IMR-90 (cell line): ENCODE data around the gene ABHD2. TPM values are rescaled to one million over a fixed set of nuclear protein-coding genes. Genes with fewer than 3 reads are reported as not detected.

Experiments
- ATAC-seq: fragments of 200-7000 bp; cut with Tn5 transposase; 2 replicates; pipeline ENCODE4 v1.9.1; 2020; ENCODE audit warnings: low read depth, mild to moderate bottlenecking, moderate library complexity
- BruUV-seq: library from RNA; stranded (reverse); fragments of 400-500 nt; replicated peaks from 2 replicates; lab custom pipeline; 2021; lab: Mats Ljungman, UMichigan
- CTCF ChIA-PET: fragments of 300-600 bp; formaldehyde crosslinking; extraction: SDS; loops from one replicate; lab custom pipeline; 2021; ENCODE audit warnings: antibody characterized with exemption; lab: Yijun Ruan, JAX
- POLR2A ChIA-PET: fragments of 300-600 bp; sonication (Branson Sonifier 250); formaldehyde crosslinking; loops from one replicate; lab custom pipeline; 2022; ENCODE audit warnings: antibody characterized with exemption; ENCODE audit not compliant: unreplicated experiment; lab: Charles Lee
- DNase-seq: peaks from one replicate; pipeline ENCODE4 v3.0.0; 2013
- H2AFZ ChIP-seq: replicated peaks from 2 replicates; pipeline ENCODE3; 2013; ENCODE audit warnings: low read length, mild to moderate bottlenecking; ENCODE audit not compliant: poor library complexity
- H2AK5ac ChIP-seq: 2 replicates; pipeline ENCODE4 v1.6.1; 2013; ENCODE audit warnings: low read depth, low read length, inconsistent platforms
- H2AK9ac ChIP-seq: replicated peaks from 2 replicates; pipeline ENCODE3; 2013; ENCODE audit warnings: mild to moderate bottlenecking, low read depth, low read length, moderate library complexity; ENCODE audit not compliant: poor library complexity
- H2BK120ac ChIP-seq: 2 replicates; pipeline ENCODE4 v1.6.1; 2013; ENCODE audit warnings: low read depth, low read length, inconsistent platforms
- H2BK15ac ChIP-seq: 3 replicates; pipeline ENCODE4 v1.6.1; 2013; ENCODE audit warnings: low read depth, low read length, inconsistent platforms
- H2BK20ac ChIP-seq: 2 replicates; pipeline ENCODE4 v1.6.1; 2013; ENCODE audit warnings: low read depth, mild to moderate bottlenecking, inconsistent platforms, low read length, moderate library complexity
- H2BK5ac ChIP-seq: 2 replicates; pipeline ENCODE4 v1.6.1; 2013; ENCODE audit warnings: mild to moderate bottlenecking, low read depth, low read length, inconsistent platforms; ENCODE audit not compliant: poor library complexity, severe bottlenecking
- H3K14ac ChIP-seq: replicated peaks from 2 replicates; pipeline ENCODE4 v1.6.1; 2013; ENCODE audit warnings: low read depth, low read length, inconsistent platforms
- H3K18ac ChIP-seq: 2 replicates; pipeline ENCODE4 v1.6.1; 2013; ENCODE audit warnings: low read depth, low read length, control low read depth
- H3K23ac ChIP-seq: 2 replicates; pipeline ENCODE4 v1.6.1; 2013; ENCODE audit warnings: low read depth, low read length, inconsistent platforms
- H3K27ac ChIP-seq: 2 replicates; pipeline ENCODE4 v1.5.1; 2013; ENCODE audit warnings: mild to moderate bottlenecking, control low read depth, low read length; ENCODE audit not compliant: insufficient read depth
- H3K27me3 ChIP-seq: 2 replicates; pipeline ENCODE4 v1.6.1; 2013; ENCODE audit warnings: low read length; ENCODE audit not compliant: control insufficient read depth, insufficient read depth
- H3K36me3 ChIP-seq: 2 replicates; pipeline ENCODE4 v1.6.1; 2013; ENCODE audit warnings: low read length, mixed read lengths; ENCODE audit not compliant: control insufficient read depth, insufficient read depth
- H3K4ac ChIP-seq: 2 replicates; pipeline ENCODE4 v1.6.1; 2013; ENCODE audit warnings: low read depth, low read length, inconsistent platforms
- H3K4me1 ChIP-seq: 2 replicates; pipeline ENCODE4 v1.6.1; 2013; ENCODE audit warnings: low read length, mixed read lengths; ENCODE audit not compliant: control insufficient read depth, insufficient read depth
- H3K4me2 ChIP-seq: 2 replicates; pipeline ENCODE4 v1.6.1; 2013; ENCODE audit warnings: low read depth, mild to moderate bottlenecking, control low read depth, low read length, moderate library complexity
- H3K4me3 ChIP-seq: 2 replicates; pipeline ENCODE4 v1.5.1; 2013; ENCODE audit warnings: low read depth, mild to moderate bottlenecking, control low read depth, low read length, moderate library complexity; ENCODE audit not compliant: insufficient read depth
- H3K56ac ChIP-seq: 2 replicates; pipeline ENCODE4 v1.6.1; 2013; ENCODE audit warnings: low read length, inconsistent platforms; ENCODE audit not compliant: insufficient read depth; ENCODE audit errors: extremely low read depth
- H3K79me1 ChIP-seq, 2 experiments: 2 replicates each; pipeline ENCODE4 v1.6.1; 2013; ENCODE audit warnings: low read length in 2 of 2, inconsistent platforms in 1 of 2, low read depth in 1 of 2
- H3K9ac ChIP-seq: 2 replicates; pipeline ENCODE4 v1.6.1; 2013; ENCODE audit warnings: low read depth, low read length, control low read depth
- H3K9me1 ChIP-seq: 2 replicates; pipeline ENCODE4 v1.6.1; 2013; ENCODE audit warnings: low read length, inconsistent platforms; ENCODE audit not compliant: insufficient read depth
- H3K9me3 ChIP-seq: 2 replicates; pipeline ENCODE4 v1.6.1; 2013; ENCODE audit warnings: low read length; ENCODE audit not compliant: control insufficient read depth, insufficient read depth
- H4K20me1 ChIP-seq: 2 replicates; pipeline ENCODE4 v1.6.1; 2013; ENCODE audit warnings: low read length, inconsistent platforms; ENCODE audit not compliant: insufficient read depth
- H4K5ac ChIP-seq: 2 replicates; pipeline ENCODE4 v1.6.1; 2013; ENCODE audit warnings: mild to moderate bottlenecking, low read depth, low read length, control low read depth
- H4K8ac ChIP-seq, 2 experiments: 2 replicates each; pipeline ENCODE4 v1.6.1; 2013; ENCODE audit warnings: low read depth in 2 of 2, low read length in 2 of 2, control low read depth in 1 of 2, inconsistent platforms in 1 of 2
- H4K91ac ChIP-seq: 2 replicates; pipeline ENCODE4 v1.6.1; 2013; ENCODE audit warnings: low read depth, low read length, inconsistent platforms; ENCODE audit not compliant: insufficient read depth
- BHLHE40 ChIP-seq: fragments of 150-350 bp; IDR thresholded peaks from 2 replicates; pipeline ENCODE4 v1.6.1; 2016; ENCODE audit warnings: mild to moderate bottlenecking, low read depth, low read length
- CEBPB ChIP-seq: IDR thresholded peaks from 2 replicates; pipeline ENCODE4 v1.6.1; 2012; ENCODE audit warnings: low read depth, low read length, improper control_type of control experiment
- FOS ChIP-seq: fragments of 150-350 bp; IDR thresholded peaks from 2 replicates; pipeline ENCODE4 v1.6.1; 2016; ENCODE audit warnings: low read depth, low read length
- RAD21 ChIP-seq: IDR thresholded peaks from 2 replicates; pipeline ENCODE4 v1.6.1; 2012; ENCODE audit warnings: low read length, improper control_type of control experiment
- WGBS, 2 experiments: methylation state at CpG; one replicate each; pipeline versions ENCODE4 v1.1.5 to v1.1.7; 2013; ENCODE audit warnings: missing lambda C conversion rate in 2 of 2; ENCODE audit not compliant: insufficient read length in 1 of 2; ENCODE audit errors: extremely low coverage in 2 of 2; 5-methylcytosine and 5-hydroxymethylcytosine counted together
- dilution Hi-C: fragments of 300-500 bp; cut with HindIII; formaldehyde crosslinking; loops from one replicate; pipeline ENCODE4 v1.14.3; 2018; ENCODE audit warnings: low sequenced_read_pairs; ENCODE audit not compliant: unreplicated experiment
- in situ Hi-C: fragments of 300-500 bp; cut with MboI; formaldehyde crosslinking; loops from 3 replicates; pipeline ENCODE4 v1.14.3; 2019; ENCODE audit warnings: low sequenced_read_pairs, inconsistent platforms, mixed read lengths
- intact Hi-C: fragments of 100-400 bp; cut with micrococcal nuclease; formaldehyde crosslinking; loops from 2 replicates; pipeline ENCODE4 v1.10.0; 2022
- polyA plus RNA-seq, 3 experiments: library from polyadenylated mRNA; depleted of rRNA; stranded (reverse); fragments of >200 nt; gene quantifications; 2 replicates each; pipeline ENCODE4 v1.2.3, GENCODE V29; 2012; ENCODE audit warnings: low replicate concordance in 1 of 3
- total RNA-seq: library from RNA; depleted of rRNA; stranded (reverse); fragments of >200 nt; gene quantifications from 2 replicates; pipeline ENCODE4 v1.2.3, GENCODE V29; 2012
- TF ChIP-seq, protein P1 (sequence below): fragments of 150-350 bp; IDR thresholded peaks from 2 replicates; pipeline ENCODE4 v1.6.1; 2016; ENCODE audit warnings: low read depth, mild to moderate bottlenecking, low read length, moderate library complexity, borderline replicate concordance

ABHD2 gene
- total and polyA plus RNA-seq, 2 of the 4 experiments (the other 2 are of a cell fraction): 31.2 to 62.9 TPM

DNA sequence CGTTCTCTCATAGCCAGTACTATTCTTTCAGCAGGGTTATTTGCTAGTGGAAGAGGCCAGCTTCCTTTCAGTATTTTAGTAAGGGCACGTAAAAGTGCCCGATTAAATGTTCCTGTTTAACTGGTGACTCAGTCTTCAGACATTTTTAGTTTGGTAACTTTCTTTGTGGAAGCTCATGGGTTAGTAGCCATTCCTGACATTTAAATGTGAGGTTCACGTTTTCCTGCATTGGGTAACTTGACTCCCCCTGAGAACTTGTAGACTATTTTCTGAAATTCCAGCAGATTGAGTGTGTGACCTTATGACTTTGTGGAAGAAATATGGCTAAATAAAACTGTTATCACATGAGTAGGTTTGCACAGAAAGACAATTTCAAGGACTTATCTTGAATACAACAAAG lies 16.9 kb downstream of the ABHD2 start:
- no peak overlapping the region for H2AFZ ChIP-seq
- peak overlapping the region; percentile 97; the same call in 1 of the 2 replicates for H3K27ac ChIP-seq
- peak overlapping the region; percentile 94 for H2BK5ac ChIP-seq
- no peak overlapping the region for H2AK9ac ChIP-seq
- H2BK15ac ChIP-seq: peak overlapping the region; percentile 95; the same call in 2 of the 3 replicates
- peaks cover 8% of the 10 kb centered on the region for H3K36me3 ChIP-seq
- DNase-seq (peak; percentile 99), ATAC-seq (peak; percentile 69)
- H3K4ac ChIP-seq: peak overlapping the region; percentile 98; the same call in 1 of the 2 replicates
- peak overlapping the region; percentile 96; the same call in 1 of the 2 replicates for H4K5ac ChIP-seq
- H3K4me2 ChIP-seq: peak overlapping the region; percentile 85
- H3K56ac ChIP-seq: peak overlapping the region; percentile 63; the same call in 1 of the 2 replicates
- H3K23ac ChIP-seq: peak overlapping the region; percentile 94; the same call in 1 of the 2 replicates
- TF ChIP-seq, protein P1, sequence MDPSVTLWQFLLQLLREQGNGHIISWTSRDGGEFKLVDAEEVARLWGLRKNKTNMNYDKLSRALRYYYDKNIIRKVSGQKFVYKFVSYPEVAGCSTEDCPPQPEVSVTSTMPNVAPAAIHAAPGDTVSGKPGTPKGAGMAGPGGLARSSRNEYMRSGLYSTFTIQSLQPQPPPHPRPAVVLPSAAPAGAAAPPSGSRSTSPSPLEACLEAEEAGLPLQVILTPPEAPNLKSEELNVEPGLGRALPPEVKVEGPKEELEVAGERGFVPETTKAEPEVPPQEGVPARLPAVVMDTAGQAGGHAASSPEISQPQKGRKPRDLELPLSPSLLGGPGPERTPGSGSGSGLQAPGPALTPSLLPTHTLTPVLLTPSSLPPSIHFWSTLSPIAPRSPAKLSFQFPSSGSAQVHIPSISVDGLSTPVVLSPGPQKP: no peak
- TF ChIP-seq RAD21 (no peak), FOS (peak; percentile 87), BHLHE40 (peak; percentile 98), CEBPB (peak; percentile 87)
- H4K20me1 ChIP-seq: peaks cover 3% of the 10 kb centered on the region; the same call in 1 of the 2 replicates
- no peaks in the 10 kb centered on the region for H3K27me3 ChIP-seq
- dilution Hi-C loops (no loop called here), in situ Hi-C loops (no loop called here), intact Hi-C loops (loop anchor here (5.0 kb wide), 1 partner anchor 37 kb away; no protein-coding TSS in a partner anchor)
- no peak overlapping the region for H2AK5ac ChIP-seq
- peak overlapping the region; percentile 98; the same call in 1 of the 2 replicates for H3K18ac ChIP-seq
- CTCF ChIA-PET: no interaction called here
- peak overlapping the region; percentile 99 for H2BK20ac ChIP-seq
- peaks cover 40% of the 10 kb centered on the region for H3K9me1 ChIP-seq
- no peaks in the 10 kb centered on the region for H3K9me3 ChIP-seq
- H3K14ac ChIP-seq: peak overlapping the region; percentile 90
- H3K4me3 ChIP-seq: no peak overlapping the region
- H3K4me1 ChIP-seq: peaks cover 47% of the 10 kb centered on the region
- peak overlapping the region; percentile 99 for H2BK120ac ChIP-seq
- H4K8ac ChIP-seq: peak overlapping the region; percentile 90 to 94; a peak in 2 of 4 replicates
- H3K9ac ChIP-seq: no peak overlapping the region
- no TSS peak for BruUV-seq
- peaks cover 60 to 69% of the 10 kb centered on the region in 2 experiments for H3K79me1 ChIP-seq
- peak overlapping the region; percentile 96; the same call in 1 of the 2 replicates for H4K91ac ChIP-seq
- WGBS, 2 experiments: no CpG with 5 or more reads among the region's 4 CpGs
- POLR2A ChIA-PET: interaction anchor here (0.5 kb wide), 1 partner anchor 37 kb away, joined by 5 read pairs; no protein-coding TSS in a partner anchor
